NCI-H1436 treated with DMSO at 0.1 percent for 48 hours (cell line): ENCODE data around the gene PARP11.

Source experiments
- DNase-seq: peaks from one replicate; lab custom pipeline; 2025; lab: John Stamatoyannopoulos, UW

PARP11 gene

GRCh38 chr12:3770891-3771290 lies 102.3 kb downstream of the PARP11 start:
- DNase-seq, result no peak

- DNase-seq, result no peak
Measured at GRCh38 chr12:3768911-3769447, 104.2 kb downstream of the PARP11 start.

- no peak for DNase-seq
Measured at GRCh38 chr12:3761116-3761735, 112.0 kb downstream of the PARP11 start.

GRCh38 chr12:3759878-3760277 lies 113.3 kb downstream of the PARP11 start:
- DNase-seq, result no peak
